Transverse colon (tissue), 4 donors: ENCODE measurements around the gene TNFRSF11A. TPM values are rescaled to one million over a fixed set of nuclear protein-coding genes. Genes with fewer than 3 reads are reported as not detected.

ENCODE experiments used
- DNase-seq: peaks from one replicate; pipeline ENCODE4 v3.0.0-alpha.2; 2019
- H3K27ac ChIP-seq, 4 donors: fragments of 200-600 bp; sonication (generic); 2 replicates each; pipeline ENCODE4 v1.5.1; 2016 to 2018; ENCODE audit warnings: inconsistent platforms in 4 of 4
- H3K27me3 ChIP-seq: fragments of 200-600 bp; sonication (generic); 2 replicates; pipeline ENCODE4 v1.5.1; 2017; ENCODE audit warnings: inconsistent platforms
- H3K36me3 ChIP-seq, 4 donors: fragments of 200-600 bp; sonication (generic); 2 replicates each; pipeline ENCODE4 v1.5.1; 2017 to 2019; ENCODE audit warnings: inconsistent platforms in 4 of 4
- H3K4me1 ChIP-seq, 4 donors: fragments of 200-600 bp; sonication (generic); 2 replicates each; pipeline ENCODE4 v1.5.1; 2017 to 2020; ENCODE audit warnings: inconsistent platforms in 4 of 4
- H3K4me3 ChIP-seq, 4 donors: fragments of 200-600 bp; sonication (generic); 1 replicate in 1 of 4; 2 replicates in 3 of 4; pipeline versions ENCODE4 v1.5.1 to v1.6.1; 2017 to 2019; ENCODE audit warnings: inconsistent platforms in 4 of 4
- H3K9me3 ChIP-seq, 2 donors: fragments of 200-600 bp; sonication (generic); 2 replicates each; pipeline ENCODE4 v1.5.1; 2017 to 2019; ENCODE audit warnings: inconsistent platforms in 2 of 2
- CTCF ChIP-seq, 5 experiments: fragments of 200-600 bp in 3 of 5; fragments of 450-650 bp in 2 of 5; sonication (generic) in 3 of 5; IDR thresholded peaks; 1 replicate in 2 of 5; 2 replicates in 3 of 5; pipeline ENCODE4 v1.5.1; 2016 to 2017; ENCODE audit warnings: antibody characterized with exemption in 5 of 5, inconsistent platforms in 3 of 5, mild to moderate bottlenecking in 2 of 5, moderate library complexity in 1 of 5
- EP300 ChIP-seq: sonication (generic); formaldehyde crosslinking; IDR thresholded peaks from one replicate; pipeline ENCODE4 v1.6.1; 2017; ENCODE audit warnings: antibody characterized with exemption, low read depth
- POLR2A ChIP-seq: fragments of 450-650 bp; IDR thresholded peaks from one replicate; pipeline ENCODE4 v1.6.1; 2016; ENCODE audit warnings: antibody characterized with exemption, mild to moderate bottlenecking, moderate library complexity
- POLR2AphosphoS5 ChIP-seq, 3 donors: sonication (generic); formaldehyde crosslinking; IDR thresholded peaks; one replicate each; pipeline ENCODE4 v1.6.1; 2016; ENCODE audit warnings: antibody characterized with exemption in 3 of 3
- WGBS, 2 donors: methylation state at CpG; one replicate each; pipeline ENCODE4 v1.1.5; 2018; ENCODE audit warnings: low coverage in 1 of 2; 5-methylcytosine and 5-hydroxymethylcytosine counted together
- in situ Hi-C, 4 donors: fragments of 200-750 bp; cut with MboI; loops; one replicate each; pipeline versions ENCODE4 v1.15.0 to v1.15.1; 2017; ENCODE audit warnings: low sequenced_read_pairs in 3 of 4, low pct_ligation_motif_present in 1 of 4, low pct_unique_long_range_greater_than_20kb in 1 of 4
- intact Hi-C: fragments of 100-400 bp; cut with DNase I; formaldehyde crosslinking; loops from one replicate; pipeline ENCODE4 v1.15.1; 2023; ENCODE audit warnings: low total_unique reads
- total RNA-seq, 4 donors: library from RNA; depleted of rRNA; stranded (reverse); fragments of >200 nt; gene quantifications; one replicate each; pipeline ENCODE4 v1.1.0, GENCODE V29; 2016

Gene TNFRSF11A
- total RNA-seq, 4 donors from 2014 or later = 23.9 to 59.9 (median 31.6) TPM

GRCh38 chr18:62374410-62374965 is 49.4 kb downstream of the TNFRSF11A start:
- no peak for DNase-seq
- Histone ChIP-seq H3K9me3 (no peaks in the 10 kb centered on the region), H3K36me3 (no peaks in the 10 kb centered on the region), H3K27me3 (no peaks in the 10 kb centered on the region), H3K4me3 (no peak overlapping the region), H3K4me1 (peaks cover 0 to 4% (median 0%) of the 10 kb centered on the region in 4 donors), H3K27ac (no peak overlapping the region)
- intact Hi-C loops (no loop called here), in situ Hi-C loops (no loop called here)
- no peak for TF ChIP-seq POLR2A
- no peak for TF ChIP-seq POLR2AphosphoS5 (IDR thresholded peaks at IDR 0.05)
- no peak for TF ChIP-seq EP300
- no peak for TF ChIP-seq CTCF (IDR thresholded peaks at IDR 0.05)
- 64 to 90% methylated on average over 1 of the region's 1 CpG for WGBS, 2 donors

GRCh38 chr18:62377131-62377807 is 52.2 kb downstream of the TNFRSF11A start:
- no peak overlapping the region for H3K4me3 ChIP-seq
- intact Hi-C loops = no loop called here
- H3K27ac ChIP-seq = no peak overlapping the region
- H3K9me3 ChIP-seq = no peaks in the 10 kb centered on the region
- no peak for TF ChIP-seq POLR2AphosphoS5 (IDR thresholded peaks at IDR 0.05)
- no peak for TF ChIP-seq POLR2A
- TF ChIP-seq EP300 = no peak
- TF ChIP-seq CTCF (IDR thresholded peaks at IDR 0.05) = no peak
- H3K36me3 ChIP-seq = no peaks in the 10 kb centered on the region
- no peaks in the 10 kb centered on the region for H3K4me1 ChIP-seq
- H3K27me3 ChIP-seq = no peaks in the 10 kb centered on the region
- in situ Hi-C loops = no loop called here
- WGBS, 2 donors = 71 to 91% methylated on average over 1 to 7 of the region's 7 CpGs
- DNase-seq = no peak

- intact Hi-C loops = no loop called here
- in situ Hi-C loops = no loop called here
Observed at GRCh38 chr18:62379051-62379450, 53.9 kb downstream of the TNFRSF11A start.

GRCh38 chr18:62381373-62381772 is 56.3 kb downstream of the TNFRSF11A start:
- Histone ChIP-seq H3K27me3 (peaks cover 3% of the 10 kb centered on the region), H3K9me3 (no peaks in the 10 kb centered on the region), H3K4me1 (no peaks in the 10 kb centered on the region), H3K36me3 (no peaks in the 10 kb centered on the region), H3K27ac (no peak overlapping the region), H3K4me3 (no peak overlapping the region)
- in situ Hi-C loops = no loop called here
- no peak for DNase-seq
- intact Hi-C loops = no loop called here
- TF ChIP-seq POLR2A = no peak
- TF ChIP-seq EP300 = no peak
- TF ChIP-seq CTCF (IDR thresholded peaks at IDR 0.05) = no peak
- TF ChIP-seq POLR2AphosphoS5 (IDR thresholded peaks at IDR 0.05) = no peak
- WGBS, 2 donors = 84 to 90% methylated on average over 5 of the region's 5 CpGs

More at GRCh38 chr18:62379051-62379450, 53.9 kb downstream of the TNFRSF11A start:
- H3K4me1 ChIP-seq = no peaks in the 10 kb centered on the region
- TF ChIP-seq EP300 (no peak), POLR2A (no peak), POLR2AphosphoS5 (IDR thresholded peaks at IDR 0.05) (no peak), CTCF (IDR thresholded peaks at IDR 0.05) (no peak)
- no peak overlapping the region for H3K4me3 ChIP-seq
- H3K36me3 ChIP-seq = no peaks in the 10 kb centered on the region
- H3K27me3 ChIP-seq = no peaks in the 10 kb centered on the region
- 89 to 100% methylated on average over 1 to 5 of the region's 5 CpGs for WGBS, 2 donors
- H3K9me3 ChIP-seq = no peaks in the 10 kb centered on the region
- no peak overlapping the region for H3K27ac ChIP-seq
- DNase-seq = no peak
